Neural progenitor cell (in vitro differentiated cells): ENCODE measurements around the gene TSHZ2.

Experiments used
- EZH2 ChIP-seq: fragments of 200-600 bp; sonication (generic); IDR thresholded peaks from 2 replicates; pipeline ENCODE4 v1.6.1; 2017; ENCODE audit warnings: antibody characterized with exemption, mild to moderate bottlenecking, moderate library complexity
- EZH2phosphoT487 ChIP-seq: fragments of 200-600 bp; sonication (generic); IDR thresholded peaks from 2 replicates; pipeline ENCODE4 v1.6.1; 2017; ENCODE audit warnings: antibody characterized with exemption
- TF ChIP-seq, protein P1 (sequence below): fragments of 200-600 bp; sonication (generic); IDR thresholded peaks from 2 replicates; pipeline ENCODE4 v1.5.1; 2017; ENCODE audit warnings: antibody characterized with exemption, mild to moderate bottlenecking

DNA sequence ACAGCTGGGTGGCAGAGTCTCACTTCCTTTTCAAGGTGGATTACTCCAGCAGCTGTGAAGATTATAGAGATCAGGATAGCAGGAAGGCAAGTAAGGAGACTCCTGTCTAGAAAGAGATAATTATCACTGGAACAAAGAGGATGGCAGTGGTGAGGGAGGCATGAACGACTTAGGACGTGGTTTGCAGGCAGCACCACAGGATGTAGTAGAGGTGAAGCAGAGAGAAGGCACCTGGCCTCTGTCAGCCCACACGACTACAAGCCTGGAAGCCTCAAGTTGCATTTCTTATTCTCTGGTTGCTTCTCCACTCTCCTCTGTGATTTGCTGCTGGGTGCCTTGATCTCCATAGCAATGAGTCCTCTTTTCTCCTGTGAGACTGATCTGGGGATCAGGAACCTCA is 62.7 kb downstream of the TSHZ2 start:
- TF ChIP-seq, protein P1, sequence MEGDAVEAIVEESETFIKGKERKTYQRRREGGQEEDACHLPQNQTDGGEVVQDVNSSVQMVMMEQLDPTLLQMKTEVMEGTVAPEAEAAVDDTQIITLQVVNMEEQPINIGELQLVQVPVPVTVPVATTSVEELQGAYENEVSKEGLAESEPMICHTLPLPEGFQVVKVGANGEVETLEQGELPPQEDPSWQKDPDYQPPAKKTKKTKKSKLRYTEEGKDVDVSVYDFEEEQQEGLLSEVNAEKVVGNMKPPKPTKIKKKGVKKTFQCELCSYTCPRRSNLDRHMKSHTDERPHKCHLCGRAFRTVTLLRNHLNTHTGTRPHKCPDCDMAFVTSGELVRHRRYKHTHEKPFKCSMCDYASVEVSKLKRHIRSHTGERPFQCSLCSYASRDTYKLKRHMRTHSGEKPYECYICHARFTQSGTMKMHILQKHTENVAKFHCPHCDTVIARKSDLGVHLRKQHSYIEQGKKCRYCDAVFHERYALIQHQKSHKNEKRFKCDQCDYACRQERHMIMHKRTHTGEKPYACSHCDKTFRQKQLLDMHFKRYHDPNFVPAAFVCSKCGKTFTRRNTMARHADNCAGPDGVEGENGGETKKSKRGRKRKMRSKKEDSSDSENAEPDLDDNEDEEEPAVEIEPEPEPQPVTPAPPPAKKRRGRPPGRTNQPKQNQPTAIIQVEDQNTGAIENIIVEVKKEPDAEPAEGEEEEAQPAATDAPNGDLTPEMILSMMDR, result no peak
- TF ChIP-seq EZH2phosphoT487 (no peak), EZH2 (no peak)
